Nephron progenitor cell (in vitro differentiated cells): ENCODE results near the gene RAB11FIP3.

Experiments
- DNase-seq: peaks from one replicate; pipeline ENCODE4 v3.0.0; 2021
- H3K27ac Mint-ChIP-seq: 2 replicates; pipeline ENCODE4 v1.8.0; 2021; ENCODE audit warnings: mild to moderate bottlenecking, moderate library complexity, mixed read lengths
- H3K27me3 Mint-ChIP-seq: 2 replicates; pipeline ENCODE4 v1.8.0; 2021; ENCODE audit warnings: mild to moderate bottlenecking, low read depth, mixed read lengths; ENCODE audit not compliant: poor library complexity
- H3K36me3 Mint-ChIP-seq: 2 replicates; pipeline ENCODE4 v1.8.0; 2021; ENCODE audit warnings: low read depth, mixed read lengths
- H3K4me1 Mint-ChIP-seq: 2 replicates; pipeline ENCODE4 v1.8.0; 2021; ENCODE audit warnings: mixed read lengths
- H3K4me3 Mint-ChIP-seq: 2 replicates; pipeline ENCODE4 v1.8.0; 2021; ENCODE audit warnings: mild to moderate bottlenecking, moderate library complexity, mixed read lengths
- H3K9me3 Mint-ChIP-seq: 2 replicates; pipeline ENCODE4 v1.8.0; 2021; ENCODE audit warnings: mild to moderate bottlenecking, moderate library complexity, mixed read lengths
- TF ChIP-seq, protein P1 (sequence below): fragments of 200-600 bp; sonication (generic); IDR thresholded peaks from 2 replicates; pipeline ENCODE4 v1.5.0; 2021; ENCODE audit warnings: antibody characterized with exemption

Gene RAB11FIP3

DNA sequence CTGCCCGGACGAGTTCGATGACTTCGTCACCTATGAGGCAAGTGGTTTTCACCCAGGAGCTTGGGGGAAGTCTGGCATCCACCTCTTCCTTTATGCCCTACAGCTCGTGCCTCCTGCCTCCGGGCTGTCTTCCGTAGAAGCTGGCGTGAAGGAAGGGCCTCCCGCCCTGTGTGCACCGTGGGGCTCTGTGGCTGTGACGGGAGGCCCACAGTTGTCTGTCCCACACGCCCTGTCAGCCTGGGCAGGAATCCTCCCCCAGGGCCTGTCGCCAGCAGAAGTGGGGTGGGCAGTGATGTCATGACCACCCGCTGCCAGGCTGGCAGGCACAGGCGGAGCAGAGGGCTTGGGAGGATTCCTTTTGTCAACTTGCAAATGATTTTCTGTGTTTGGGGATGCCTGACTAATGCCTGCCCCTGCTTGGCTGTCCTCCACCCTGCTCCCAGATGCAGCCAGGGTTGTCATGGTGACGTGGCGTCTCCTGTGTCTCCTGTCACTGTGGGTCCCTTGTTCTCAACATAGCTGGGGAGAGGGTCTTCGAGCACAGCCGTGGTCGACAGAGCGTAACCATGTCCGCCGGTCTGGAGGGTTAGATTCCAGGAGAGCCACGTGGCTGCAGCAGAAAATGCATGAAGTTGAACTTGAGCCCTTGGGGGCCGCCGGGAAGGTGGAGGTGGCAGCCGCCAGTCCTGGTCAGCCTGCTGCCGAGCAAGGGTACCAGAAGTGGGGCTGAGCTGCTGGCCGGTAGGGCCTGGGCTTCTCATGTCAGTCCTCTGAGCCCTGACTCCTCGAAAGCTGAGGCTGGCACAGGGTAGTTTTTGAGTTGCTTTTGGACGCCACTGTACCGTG lies 46.1 kb downstream of the RAB11FIP3 start:
- peak; percentile 70 for DNase-seq
- TF ChIP-seq, protein P1, sequence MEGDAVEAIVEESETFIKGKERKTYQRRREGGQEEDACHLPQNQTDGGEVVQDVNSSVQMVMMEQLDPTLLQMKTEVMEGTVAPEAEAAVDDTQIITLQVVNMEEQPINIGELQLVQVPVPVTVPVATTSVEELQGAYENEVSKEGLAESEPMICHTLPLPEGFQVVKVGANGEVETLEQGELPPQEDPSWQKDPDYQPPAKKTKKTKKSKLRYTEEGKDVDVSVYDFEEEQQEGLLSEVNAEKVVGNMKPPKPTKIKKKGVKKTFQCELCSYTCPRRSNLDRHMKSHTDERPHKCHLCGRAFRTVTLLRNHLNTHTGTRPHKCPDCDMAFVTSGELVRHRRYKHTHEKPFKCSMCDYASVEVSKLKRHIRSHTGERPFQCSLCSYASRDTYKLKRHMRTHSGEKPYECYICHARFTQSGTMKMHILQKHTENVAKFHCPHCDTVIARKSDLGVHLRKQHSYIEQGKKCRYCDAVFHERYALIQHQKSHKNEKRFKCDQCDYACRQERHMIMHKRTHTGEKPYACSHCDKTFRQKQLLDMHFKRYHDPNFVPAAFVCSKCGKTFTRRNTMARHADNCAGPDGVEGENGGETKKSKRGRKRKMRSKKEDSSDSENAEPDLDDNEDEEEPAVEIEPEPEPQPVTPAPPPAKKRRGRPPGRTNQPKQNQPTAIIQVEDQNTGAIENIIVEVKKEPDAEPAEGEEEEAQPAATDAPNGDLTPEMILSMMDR, result no peak
- H3K27me3 Mint-ChIP-seq, result no peaks in the 10 kb centered on the region
- no peaks in the 10 kb centered on the region for H3K9me3 Mint-ChIP-seq
- H3K4me1 Mint-ChIP-seq, result peaks cover 59% of the 10 kb centered on the region
- no peak overlapping the region for H3K4me3 Mint-ChIP-seq
- peak overlapping the region; percentile 86 for H3K27ac Mint-ChIP-seq
- H3K36me3 Mint-ChIP-seq, result peaks cover 26% of the 10 kb centered on the region

DNA sequence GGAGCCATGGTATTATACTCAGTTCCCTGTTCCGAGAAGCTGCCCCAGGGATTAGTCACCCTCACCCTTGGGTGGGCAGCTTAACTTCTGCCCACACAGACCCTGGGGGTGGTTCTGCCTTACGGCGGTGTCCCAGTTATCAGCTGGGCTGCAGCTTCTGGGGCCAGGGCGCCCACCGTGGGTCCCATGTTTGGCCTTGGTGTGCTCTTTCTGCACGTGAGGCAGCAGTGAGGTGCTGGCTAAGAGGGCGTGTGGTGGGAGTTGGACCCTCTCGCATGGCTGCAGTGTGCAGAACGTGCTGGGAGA lies 46.7 kb downstream of the RAB11FIP3 start:
- H3K27me3 Mint-ChIP-seq, result no peaks in the 10 kb centered on the region
- H3K4me3 Mint-ChIP-seq, result no peak overlapping the region

DNA sequence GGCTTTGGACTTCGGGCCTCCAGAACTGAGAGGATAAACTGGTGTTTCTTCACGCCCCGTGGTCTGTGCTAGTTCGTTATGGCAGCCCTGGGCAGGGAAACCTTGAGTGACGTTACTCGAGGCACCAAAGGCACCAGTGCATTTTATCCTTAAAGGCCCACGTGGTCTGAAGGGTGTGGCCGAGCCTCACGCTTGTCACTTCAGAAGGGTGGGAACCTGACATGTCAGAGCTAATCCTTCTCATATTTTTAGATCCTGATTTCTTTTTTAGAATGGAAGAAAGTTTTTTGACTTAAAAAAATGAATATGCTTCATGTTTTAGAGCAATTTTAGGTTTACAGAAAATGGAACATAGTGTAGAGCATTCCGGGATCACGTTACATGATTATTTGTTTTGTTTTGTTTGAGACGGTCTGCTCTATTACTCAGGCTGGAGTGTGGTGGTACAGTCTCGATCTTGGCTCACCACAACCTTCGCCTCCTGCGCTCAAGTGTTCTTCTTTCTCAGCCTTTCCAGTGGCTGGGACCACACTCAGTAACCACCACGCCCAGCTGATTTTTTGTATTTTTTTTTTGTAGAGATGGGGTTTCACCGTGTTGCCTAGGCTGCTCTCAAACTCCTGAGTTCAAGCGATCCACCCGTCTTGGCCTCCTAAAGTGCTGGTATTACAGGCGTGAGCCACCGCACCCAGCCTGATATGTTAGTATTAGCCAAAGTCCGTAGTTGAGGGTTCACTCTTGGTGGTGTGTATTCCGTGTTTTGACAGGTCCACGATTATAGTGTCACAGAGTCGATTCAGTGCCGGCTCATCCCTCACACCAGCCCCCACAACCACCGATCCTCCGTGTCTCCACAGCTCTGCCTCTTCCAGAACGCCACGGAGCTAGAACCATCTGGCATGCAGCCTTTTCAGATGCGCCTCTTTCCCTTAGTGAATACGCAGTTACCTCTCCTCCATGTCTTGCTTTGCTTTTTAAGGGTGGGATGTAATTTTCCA lies 47.9 kb downstream of the RAB11FIP3 start:
- Mint-ChIP-seq H3K36me3 (peaks cover 26% of the 10 kb centered on the region), H3K9me3 (no peaks in the 10 kb centered on the region), H3K27me3 (no peaks in the 10 kb centered on the region), H3K4me1 (peaks cover 58% of the 10 kb centered on the region), H3K4me3 (no peak overlapping the region), H3K27ac (peak overlapping the region; percentile 19)
- TF ChIP-seq, protein P1, result no peak
- no peak for DNase-seq

More for the DNA sequence above, 46.7 kb downstream of the RAB11FIP3 start:
- Mint-ChIP-seq H3K9me3 (no peaks in the 10 kb centered on the region), H3K4me1 (peaks cover 54% of the 10 kb centered on the region), H3K27ac (no peak overlapping the region), H3K36me3 (peaks cover 26% of the 10 kb centered on the region)
- TF ChIP-seq, protein P1, result no peak
- no peak for DNase-seq

DNA sequence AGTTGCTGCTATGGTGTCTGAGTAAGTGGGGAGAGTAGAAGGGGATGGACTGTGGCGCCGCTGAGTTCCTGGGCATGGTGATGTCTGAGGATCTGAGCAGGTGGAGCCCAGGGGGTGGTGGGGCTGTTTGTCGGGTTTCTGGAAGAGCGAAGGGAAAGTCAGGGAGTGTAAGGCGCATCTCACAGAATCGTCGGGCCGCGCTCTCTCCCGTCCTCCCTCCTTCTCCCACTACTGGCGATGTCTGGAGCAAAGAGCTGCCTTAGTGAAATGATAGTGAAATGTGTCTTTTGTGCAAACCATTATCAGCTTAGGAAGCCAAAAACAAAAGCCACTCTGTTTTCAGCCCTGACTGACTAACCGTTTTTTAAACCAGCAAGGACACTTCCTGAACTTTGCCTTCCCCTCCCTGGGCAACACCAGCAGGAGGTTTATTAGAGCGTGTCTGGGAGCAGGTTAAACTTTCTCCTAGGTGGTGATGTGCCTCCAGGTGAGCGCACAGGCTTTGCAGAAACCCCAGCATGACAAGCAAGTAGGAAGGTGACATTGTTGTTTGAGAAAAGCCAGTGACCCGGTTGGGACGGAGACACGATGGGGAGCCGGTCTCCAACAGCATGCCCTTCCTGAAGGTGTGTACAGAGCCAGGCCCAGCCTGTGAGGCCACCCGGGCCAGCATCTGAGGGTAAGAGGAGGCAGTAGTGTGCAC lies 49.1 kb downstream of the RAB11FIP3 start:
- peaks cover 59% of the 10 kb centered on the region for H3K4me1 Mint-ChIP-seq
- peak overlapping the region; percentile 71 for H3K27ac Mint-ChIP-seq
- H3K36me3 Mint-ChIP-seq, result peaks cover 26% of the 10 kb centered on the region
- TF ChIP-seq, protein P1, result no peak
- no peak overlapping the region for H3K4me3 Mint-ChIP-seq
- no peaks in the 10 kb centered on the region for H3K27me3 Mint-ChIP-seq
- DNase-seq, result no peak
- H3K9me3 Mint-ChIP-seq, result no peaks in the 10 kb centered on the region

DNA sequence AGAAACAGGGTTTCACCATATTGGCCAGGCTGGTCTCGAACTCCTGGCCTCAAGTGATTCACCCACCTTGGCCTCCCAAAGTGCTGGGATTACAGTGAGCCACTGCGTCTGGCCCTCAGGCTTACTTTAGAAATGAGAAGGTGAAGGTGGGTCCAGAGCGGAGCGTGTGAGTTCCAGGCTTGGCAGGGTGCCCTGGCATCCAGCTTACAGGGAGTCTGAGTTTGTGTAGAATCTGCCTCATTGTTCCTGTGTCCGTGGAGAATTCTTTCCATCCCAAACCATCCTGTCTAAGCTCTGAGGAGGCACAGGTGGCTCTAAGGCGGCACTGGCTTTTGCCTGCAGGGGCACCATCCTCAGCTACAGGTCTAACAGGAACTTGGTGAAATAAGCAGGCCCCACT lies 50.6 kb downstream of the RAB11FIP3 start:
- H3K4me1 Mint-ChIP-seq, result peaks cover 49% of the 10 kb centered on the region
- H3K9me3 Mint-ChIP-seq, result no peaks in the 10 kb centered on the region
- H3K36me3 Mint-ChIP-seq, result peaks cover 26% of the 10 kb centered on the region
- no peak overlapping the region for H3K4me3 Mint-ChIP-seq
- no peaks in the 10 kb centered on the region for H3K27me3 Mint-ChIP-seq
- TF ChIP-seq, protein P1, result no peak
- no peak overlapping the region for H3K27ac Mint-ChIP-seq
- DNase-seq, result no peak
